Stimulated activated naive CD4-positive, alpha-beta T cell treated with Interleukin-2 at 50 U/mL for 16 hours (primary cell): ENCODE results near the gene COMMD7.

Source experiments
- DNase-seq: peaks from one replicate; lab custom pipeline; 2025; lab: John Stamatoyannopoulos, UW

COMMD7 gene

DNA sequence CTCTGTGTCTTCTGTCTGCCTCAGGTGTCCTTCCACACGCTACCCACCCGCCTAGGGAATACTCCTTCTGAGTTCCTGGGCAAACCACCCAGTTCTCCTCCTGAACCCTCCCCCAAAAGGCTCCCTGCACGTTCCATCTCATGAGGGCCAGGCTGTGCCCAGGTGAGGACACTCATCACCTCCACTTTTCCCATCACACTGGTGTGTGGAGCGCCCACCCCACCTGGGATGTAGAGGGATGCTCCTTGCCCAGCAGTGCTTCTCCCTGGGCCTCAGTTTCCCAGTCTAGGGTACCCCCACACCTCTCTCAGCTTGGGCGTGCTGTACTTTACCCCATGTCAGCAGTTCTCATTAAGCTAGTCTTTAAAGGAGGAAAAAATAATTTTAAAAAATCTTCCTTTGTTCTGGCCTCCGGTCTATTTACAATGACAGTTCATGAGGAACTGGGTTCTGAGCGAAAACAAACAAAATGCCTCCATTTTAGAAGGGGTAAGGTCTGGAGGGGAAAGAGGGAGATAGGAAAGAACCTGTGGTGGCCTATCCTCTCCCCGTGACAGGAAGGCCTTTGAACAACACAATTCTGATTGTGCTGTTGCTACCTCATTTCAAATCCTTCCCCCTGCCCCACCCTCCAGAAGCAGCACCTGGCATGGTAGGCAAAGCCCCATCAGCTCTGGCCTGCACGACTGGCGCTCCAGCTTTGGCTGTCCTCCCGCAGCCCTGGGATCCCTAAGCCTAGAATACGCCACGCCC, 67.9 kb downstream of the COMMD7 start:
- DNase-seq: no peak

- DNase-seq: peak; percentile 47
These were observed 68.9 kb downstream of the COMMD7 start for GRCh38 chr20:32674362-32674789.

GRCh38 chr20:32672982-32673851, 70.0 kb downstream of the COMMD7 start:
- DNase-seq: no peak

DNA sequence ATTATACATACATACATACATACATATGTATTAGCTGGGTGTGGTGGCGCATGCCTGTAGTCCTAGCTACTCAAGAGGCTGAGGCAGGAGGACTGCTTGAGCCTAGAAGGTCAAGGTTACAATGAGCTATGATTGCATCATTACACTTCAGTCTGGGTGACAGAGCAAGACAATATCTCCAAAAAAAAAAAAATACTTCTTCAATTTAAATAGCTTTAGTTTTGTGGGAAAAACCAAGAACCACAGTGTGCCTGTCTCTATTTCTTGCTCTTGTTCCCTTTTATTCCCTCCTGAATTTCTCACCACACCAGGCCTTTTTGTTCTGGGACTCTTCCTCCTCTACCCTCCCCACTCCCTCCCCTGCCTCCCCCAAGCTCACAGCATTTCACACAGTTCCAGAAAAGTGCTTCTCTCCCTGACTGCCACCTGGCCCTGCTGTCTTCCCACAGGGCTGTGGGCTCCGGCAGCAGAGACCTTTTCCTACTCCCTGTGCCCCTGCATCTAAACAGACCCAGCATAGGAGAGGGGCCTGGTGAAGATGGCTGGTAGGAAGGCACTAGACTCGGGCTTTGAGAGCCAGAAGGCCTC, 70.8 kb downstream of the COMMD7 start:
- no peak for DNase-seq

DNA sequence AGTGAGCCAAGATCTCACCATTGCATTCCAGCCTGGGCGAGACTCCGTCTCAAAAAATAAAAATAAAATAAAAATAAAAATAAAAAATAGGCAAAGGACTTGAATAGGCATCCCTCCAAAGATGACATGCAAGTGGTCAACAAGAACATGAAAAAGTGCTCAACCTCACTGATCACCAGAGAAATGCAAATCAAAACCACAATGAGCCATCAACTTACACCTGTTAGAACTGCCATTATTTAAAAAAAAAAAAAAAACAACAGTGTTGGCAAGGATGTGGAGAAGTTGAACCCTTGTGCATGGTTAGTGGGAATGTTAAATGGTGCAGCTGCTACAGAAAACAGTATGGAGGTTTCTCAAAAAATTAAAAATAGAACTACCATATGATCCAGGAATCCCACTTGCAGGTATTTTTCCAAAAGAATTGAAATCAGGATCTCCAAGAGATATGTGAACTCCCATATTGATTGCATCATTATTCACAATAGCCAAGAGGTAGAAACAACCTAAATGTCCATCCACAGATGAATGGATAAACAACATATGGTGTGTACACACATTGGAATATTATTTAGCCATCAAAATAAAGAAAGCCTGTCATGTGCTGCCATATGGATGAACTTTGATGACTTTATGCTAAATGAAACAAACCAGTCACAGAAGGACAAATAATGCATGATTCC, 72.4 kb downstream of the COMMD7 start:
- DNase-seq: no peak

DNA sequence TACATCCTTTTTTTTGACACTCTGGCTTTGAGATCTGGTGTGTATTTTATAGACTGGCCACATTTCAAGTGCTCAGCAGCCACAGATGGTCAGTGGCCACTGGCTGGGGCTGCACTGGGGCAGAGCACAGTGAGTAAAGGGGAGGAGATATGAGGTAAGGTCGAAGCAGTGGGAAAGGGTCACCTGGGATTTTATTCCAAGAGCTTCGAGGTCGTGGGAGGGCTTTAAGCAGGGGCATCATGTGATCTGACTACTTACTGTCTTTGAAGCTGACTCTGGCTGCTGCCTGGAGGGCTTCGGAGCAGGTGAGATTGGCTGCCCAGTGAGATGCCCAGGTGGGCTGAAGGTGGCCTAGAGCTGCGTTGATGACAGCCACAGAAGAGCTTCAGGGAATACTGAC, 76.2 kb downstream of the COMMD7 start:
- DNase-seq: no peak

DNA sequence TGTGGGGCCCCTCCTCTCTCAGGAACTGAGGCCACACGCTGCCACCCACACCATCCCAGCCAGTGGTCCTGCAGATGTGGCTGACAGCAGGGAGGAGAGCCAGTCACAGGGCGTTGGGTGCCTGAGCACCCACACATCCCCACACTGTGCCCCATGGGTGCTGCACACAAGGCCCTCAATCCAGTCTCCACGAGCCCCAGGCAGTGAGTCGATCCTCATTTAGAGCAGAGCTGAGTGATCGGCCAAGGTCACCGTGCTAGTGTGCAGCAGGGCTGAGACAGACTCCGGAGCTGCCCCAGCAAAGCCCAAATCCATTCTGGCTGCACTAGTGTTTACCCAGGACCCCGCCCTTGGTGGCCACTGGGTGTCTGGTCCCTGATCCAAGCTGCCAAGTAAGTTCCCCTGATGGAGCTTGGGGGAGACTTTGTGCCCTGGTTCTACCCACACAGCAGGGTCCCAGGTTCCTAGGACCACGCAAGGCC, 78.5 kb downstream of the COMMD7 start:
- DNase-seq: no peak

GRCh38 chr20:32664012-32664677, 79.1 kb downstream of the COMMD7 start:
- no peak for DNase-seq

- DNase-seq: no peak
These were observed 79.8 kb downstream of the COMMD7 start for GRCh38 chr20:32663335-32664011.

DNA sequence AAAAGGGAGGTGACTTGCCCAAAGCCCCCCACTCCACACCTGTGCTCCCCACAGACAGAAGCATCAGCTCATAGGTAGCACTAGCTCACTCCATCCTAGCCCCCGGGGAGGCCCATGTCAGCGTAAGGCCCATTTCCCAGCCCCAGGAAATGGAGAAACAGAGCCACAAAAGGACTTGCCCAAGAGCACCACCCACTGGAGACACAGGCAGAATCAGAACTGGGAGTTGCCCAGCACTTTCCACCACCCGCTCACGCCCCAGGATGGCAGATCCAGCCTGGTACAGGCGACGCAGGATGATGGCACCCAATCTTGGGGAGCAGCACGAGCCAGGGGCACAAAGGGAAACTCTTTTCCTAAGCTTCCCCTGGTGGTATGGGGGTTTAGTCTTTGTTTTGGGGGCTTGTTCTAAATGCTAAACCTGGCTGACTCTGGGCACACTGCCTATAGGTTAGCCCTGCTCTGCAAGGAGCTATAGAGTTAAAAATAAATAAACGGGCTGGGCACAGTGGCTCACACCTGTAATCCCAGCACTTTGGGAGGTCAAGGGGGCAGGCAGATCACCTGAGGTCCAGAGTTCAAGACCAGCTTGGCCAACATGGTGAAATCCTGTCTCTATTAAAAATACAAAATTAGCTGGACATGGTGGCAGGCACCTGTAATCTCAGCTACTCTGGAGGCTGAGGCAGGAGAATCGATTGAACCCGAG, 81.3 kb downstream of the COMMD7 start:
- no peak for DNase-seq

DNA sequence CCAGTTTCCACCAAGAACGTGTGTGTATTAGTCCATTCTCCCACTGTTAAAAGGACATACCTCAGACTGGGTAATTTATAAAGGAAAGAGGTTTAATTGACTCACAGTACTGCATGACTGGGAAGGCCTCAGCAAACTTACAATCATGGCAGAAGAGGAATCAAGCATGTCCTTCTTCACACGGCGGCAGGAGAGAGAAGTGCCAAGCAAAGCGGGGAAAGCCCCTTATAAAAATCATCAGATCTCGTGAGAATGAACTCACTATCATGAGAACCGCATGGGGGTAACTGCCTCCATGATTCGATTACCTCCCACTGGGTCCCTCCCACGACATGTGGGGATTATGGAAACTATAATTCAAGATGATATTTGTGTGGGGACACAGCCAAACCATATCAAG, 82.6 kb downstream of the COMMD7 start:
- no peak for DNase-seq

GRCh38 chr20:32656827-32657226, 86.4 kb downstream of the COMMD7 start:
- no peak for DNase-seq

DNA sequence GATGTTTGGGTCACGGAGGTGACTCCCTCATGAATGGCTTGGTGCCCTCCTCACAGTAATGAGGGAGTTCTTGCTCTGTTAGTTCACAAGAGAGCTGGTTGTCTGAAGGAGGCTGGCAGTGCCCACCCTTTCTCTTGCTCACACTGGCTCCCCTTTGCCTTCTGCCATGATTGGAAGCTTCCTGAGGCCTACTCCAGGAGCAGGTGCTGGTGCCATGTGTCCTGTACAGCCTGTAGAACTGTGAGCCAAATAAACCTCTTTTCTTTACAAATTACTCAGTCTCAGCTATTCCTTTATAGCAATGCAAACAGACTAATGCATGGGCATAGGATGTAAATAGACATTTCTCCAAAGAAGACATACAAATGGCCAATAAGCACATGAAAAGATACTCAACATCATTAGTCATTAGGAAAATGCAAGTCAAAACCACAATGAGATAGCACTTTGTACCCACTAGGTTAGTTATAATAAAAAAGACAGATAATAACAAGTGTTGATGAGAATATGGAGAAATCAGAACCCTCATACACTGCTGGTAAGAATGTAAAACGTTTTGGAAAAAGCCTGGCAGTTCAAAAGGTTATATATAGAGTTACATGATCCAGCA, 87.3 kb downstream of the COMMD7 start:
- DNase-seq: no peak

- peak; percentile 81 for DNase-seq
These were observed 90.3 kb downstream of the COMMD7 start for GRCh38 chr20:32652739-32653526.
